K562 (cell line): ENCODE measurements around the gene DAPL1. TPM values are rescaled to one million over a fixed set of nuclear protein-coding genes. Genes with fewer than 3 reads are reported as not detected.

Experiments
- ATAC-seq: fragments of 200-7000 bp; cut with Tn5 transposase; 3 replicates; pipeline ENCODE4 v1.9.1; 2020; ENCODE audit warnings: moderate library complexity
- BruUV-seq: library from RNA; stranded (reverse); fragments of 400-500 nt; replicated peaks from 2 replicates; lab custom pipeline; 2021; lab: Mats Ljungman, UMichigan
- CTCF ChIA-PET: fragments of 300-600 bp; formaldehyde crosslinking; extraction: SDS; loops from one replicate; lab custom pipeline; 2021; ENCODE audit warnings: low intra/inter-chr PET ratio; lab: Yijun Ruan, JAX
- POLR2A ChIA-PET: fragments of 300-600, 350-650 bp; sonication (Branson Sonifier 250); formaldehyde crosslinking; extraction: SDS; loops from one replicate; lab custom pipeline; 2021; ENCODE audit warnings: antibody characterized with exemption, inconsistent platforms; lab: Yijun Ruan, JAX
- DNase-seq, 4 experiments: peaks; one replicate each; pipeline versions ENCODE4 v3.0.0 to v3.0.0-alpha.2; 2011 to 2018; ENCODE audit warnings: low spot score in 3 of 4, mixed read lengths in 3 of 4; ENCODE audit errors: extremely low read depth in 1 of 4
- FAIRE-seq: peaks from 2 replicates; lab custom pipeline; 2011; peaks lifted over from hg19 to GRCh38; lab: Jason Lieb, UNC
- H2AFZ ChIP-seq: 2 replicates; pipeline ENCODE4 v1.6.0; 2011; ENCODE audit warnings: low read depth, low read length, control low read depth, inconsistent platforms
- H3K27ac ChIP-seq: fragments of 200-600 bp; 3 replicates; pipeline ENCODE4 v1.8.0; 2011; ENCODE audit warnings: low read depth, mild to moderate bottlenecking, control low read depth, inconsistent platforms, low read length, moderate library complexity, mixed read lengths; ENCODE audit errors: extremely low read depth
- H3K27me3 ChIP-seq, 2 experiments: fragments of 300-600 bp in 1 of 2; 2 replicates in 1 of 2; 3 replicates in 1 of 2; pipeline versions ENCODE4 v1.6.0 to v1.8.0; 2011; ENCODE audit warnings: inconsistent platforms in 2 of 2, low read length in 2 of 2, mild to moderate bottlenecking in 1 of 2, mixed read lengths in 1 of 2, moderate library complexity in 1 of 2; ENCODE audit not compliant: control insufficient read depth in 2 of 2, insufficient read depth in 2 of 2
- H3K36me3 ChIP-seq: fragments of 300-600 bp; 3 replicates; pipeline ENCODE4 v1.8.0; 2011; ENCODE audit warnings: mild to moderate bottlenecking, low read length, inconsistent platforms; ENCODE audit not compliant: control insufficient read depth, insufficient read depth
- H3K4me1 ChIP-seq, 2 experiments: fragments of 200-600 bp in 1 of 2; replicated peaks in 1 of 2; 2 replicates in 1 of 2; 3 replicates in 1 of 2; pipeline versions ENCODE4 v1.5.1 to v1.8.0; 2011; ENCODE audit warnings: inconsistent platforms in 2 of 2, low read length in 2 of 2, mild to moderate bottlenecking in 1 of 2, mixed read lengths in 1 of 2, moderate library complexity in 1 of 2; ENCODE audit not compliant: control insufficient read depth in 2 of 2, insufficient read depth in 2 of 2
- H3K4me2 ChIP-seq: 2 replicates; pipeline ENCODE4 v1.6.1; 2011; ENCODE audit warnings: low read length, control low read depth, inconsistent platforms, mixed read lengths; ENCODE audit not compliant: insufficient read depth
- H3K4me3 ChIP-seq: fragments of 200-600 bp; sonication (generic), shearing (Covaris generic); 2 replicates; pipeline ENCODE4 v1.5.1; 2016; ENCODE audit warnings: control low read depth, inconsistent platforms
- H3K79me2 ChIP-seq: fragments of 200-600 bp; 3 replicates; pipeline ENCODE4 v1.8.0; 2011; ENCODE audit warnings: low read length, inconsistent platforms; ENCODE audit not compliant: control insufficient read depth, insufficient read depth
- H3K9ac ChIP-seq, 2 experiments: 2 replicates each; pipeline versions ENCODE4 v1.6.0 to v1.6.1; 2011; ENCODE audit warnings: low read depth in 2 of 2, low read length in 2 of 2, control low read depth in 1 of 2, inconsistent platforms in 1 of 2, mild to moderate bottlenecking in 1 of 2, mixed read lengths in 1 of 2; ENCODE audit not compliant: insufficient read depth in 1 of 2
- H3K9me1 ChIP-seq: one replicate; pipeline ENCODE4 v1.6.0; 2011; ENCODE audit warnings: inconsistent platforms, mild to moderate bottlenecking, low read length, moderate library complexity; ENCODE audit not compliant: control insufficient read depth, insufficient read depth
- H3K9me3 ChIP-seq: replicated peaks from 2 replicates; pipeline ENCODE4 v1.5.1; 2011; ENCODE audit warnings: low read depth, low read length, inconsistent platforms; ENCODE audit not compliant: control insufficient read depth, insufficient read depth
- H4K20me1 ChIP-seq: replicated peaks from 2 replicates; pipeline ENCODE4 v1.6.1; 2011; ENCODE audit warnings: low read length, inconsistent platforms, mixed read lengths; ENCODE audit not compliant: control insufficient read depth, insufficient read depth
- CBX1 ChIP-seq: sonication (generic); IDR thresholded peaks from 2 replicates; pipeline ENCODE4 v1.6.1; 2016; ENCODE audit warnings: antibody characterized with exemption, low read depth, mild to moderate bottlenecking
- FOXK1 ChIP-seq: sonication (generic); formaldehyde crosslinking; IDR thresholded peaks from 2 replicates; pipeline ENCODE4 v1.8.0; 2022; ENCODE audit warnings: missing genetic modification reagents, mild to moderate bottlenecking, borderline replicate concordance
- FUS ChIP-seq: fragments of 200-400 bp; formaldehyde crosslinking; optimal IDR thresholded peaks from 2 replicates; pipeline ENCODE3; 2017; ENCODE audit warnings: low read depth, low read length
- SNRNP70 ChIP-seq: fragments of 200-400 bp; formaldehyde crosslinking; optimal IDR thresholded peaks from 2 replicates; pipeline ENCODE3; 2017; ENCODE audit warnings: low read depth, low read length
- TBP ChIP-seq: optimal IDR thresholded peaks from 2 replicates; pipeline ENCODE3; 2011; ENCODE audit warnings: low read depth, low read length, improper control_type of control experiment
- WGBS: fragments of 100-300 bp; shearing (Covaris generic); methylation state at CpG from one replicate; pipeline ENCODE4 v1.1.6; 2016; ENCODE audit warnings: low coverage, mixed read lengths; ENCODE audit not compliant: insufficient coverage; ENCODE audit errors: missing lambda C conversion rate; 5-methylcytosine and 5-hydroxymethylcytosine counted together
- in situ Hi-C: fragments of 300-500 bp; cut with MboI; formaldehyde crosslinking; loops from 4 replicates; pipeline ENCODE4 v1.15.0; 2018; ENCODE audit warnings: inconsistent platforms, mixed read lengths
- intact Hi-C: fragments of 100-400 bp; cut with micrococcal nuclease; formaldehyde crosslinking; loops from 2 replicates; pipeline ENCODE4 v1.14.2; 2022
- polyA plus RNA-seq, 8 experiments: library from polyadenylated mRNA; depleted of rRNA in 4 of 8; stranded (reverse) in 5 of 8; unstranded in 3 of 8; fragments of >200 nt; fragmentation: Nextera tagmentation in 2 of 8; fragmentation: Illumina TruSeq in 1 of 8; extraction: Ambion mirVana in 2 of 8; extraction: Trizol in 1 of 8; gene quantifications; 2 replicates each; pipeline versions ENCODE4 v1.2.1 to v1.2.3, GENCODE V29; 2011 to 2014; ENCODE audit warnings: inconsistent platforms in 1 of 8, missing spikeins in 1 of 8
- total RNA-seq, 7 experiments: library from RNA; depleted of rRNA in 6 of 7; stranded (reverse); fragments of >200 nt in 6 of 7; fragmentation: Illumina TruSeq in 2 of 7; extraction: Trizol in 2 of 7; gene quantifications; 2 replicates each; pipeline versions ENCODE4 v1.2.1 to v1.2.3, GENCODE V29; 2011 to 2021; ENCODE audit warnings: low replicate concordance in 1 of 7
- TF ChIP-seq, protein P1 (sequence below): sonication (generic); formaldehyde crosslinking; IDR thresholded peaks from 2 replicates; pipeline ENCODE4 v1.8.0; 2023; ENCODE audit warnings: mild to moderate bottlenecking, missing genetic modification reagents
- TF ChIP-seq, protein P2 (sequence below), 2 experiments: fragments of 450-650 bp; IDR thresholded peaks; 2 replicates each; pipeline ENCODE4 v1.6.1; 2016; ENCODE audit warnings: mild to moderate bottlenecking in 2 of 2, borderline replicate concordance in 1 of 2, low read depth in 1 of 2, moderate library complexity in 1 of 2

DAPL1 gene
- total and polyA plus RNA-seq, 9 of the 15 experiments (the other 6 are each of a cell fraction or from before 2014, with no cell fraction given): not detected

DNA sequence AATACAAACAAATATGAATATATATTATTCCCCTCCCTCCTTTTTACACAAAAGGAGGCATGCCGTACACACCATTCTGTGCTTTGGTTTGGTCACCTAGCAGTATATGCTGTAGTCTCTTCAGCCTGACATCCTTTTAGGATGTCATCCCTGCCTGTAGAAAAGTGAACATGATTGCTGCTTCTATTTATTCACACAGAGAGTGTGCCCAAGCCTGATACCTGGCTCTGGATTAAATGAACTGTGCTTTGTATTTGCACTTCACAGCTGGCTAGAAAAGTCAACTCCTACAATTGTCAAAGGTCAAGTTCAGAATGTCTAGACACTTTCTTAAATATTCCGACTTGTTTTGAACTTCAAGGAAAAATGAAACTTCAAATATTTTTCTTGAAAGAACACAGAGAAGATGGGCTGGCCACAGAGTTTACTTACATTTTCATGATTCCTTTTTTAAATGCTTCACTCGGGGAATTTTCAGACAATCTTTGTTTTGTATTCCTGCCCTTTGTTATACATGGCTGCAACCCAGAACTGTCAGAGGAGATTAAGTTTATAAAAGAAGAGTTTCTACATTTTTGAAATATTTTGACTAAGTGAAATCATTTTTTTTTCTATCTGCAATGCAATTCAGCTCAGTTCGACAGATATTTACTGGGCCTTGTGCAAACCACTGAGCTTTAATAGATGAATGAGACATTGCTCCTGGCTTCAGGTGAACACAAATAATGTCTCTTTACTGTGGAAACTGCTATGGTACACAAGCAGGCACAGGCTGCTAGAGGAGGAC is 33.5 kb downstream of the DAPL1 start:
- ChIA-PET CTCF (no interaction called here), POLR2A (no interaction called here)
- H3K27ac ChIP-seq: no peak overlapping the region
- peaks cover 16 to 18% of the 10 kb centered on the region in 2 experiments; a peak in 4 of 5 replicates for H3K27me3 ChIP-seq
- H3K36me3 ChIP-seq: no peaks in the 10 kb centered on the region
- no peaks in the 10 kb centered on the region for H4K20me1 ChIP-seq
- whole genome bisulfite sequencing: 2% methylated on average over 4 of the region's 4 CpGs
- BruUV-seq: no TSS peak
- intact Hi-C loops (no loop called here), in situ Hi-C loops (no loop called here)
- no peak overlapping the region for H3K4me2 ChIP-seq
- FAIRE-seq (no peak), ATAC-seq (no peak), DNase-seq (no peak)
- no peak overlapping the region for H3K4me3 ChIP-seq
- no peak overlapping the region for H2AFZ ChIP-seq
- H3K9me3 ChIP-seq: no peaks in the 10 kb centered on the region
- no peaks in the 10 kb centered on the region for H3K79me2 ChIP-seq
- H3K9me1 ChIP-seq: no peaks in the 10 kb centered on the region
- no peak for TF ChIP-seq CBX1
- TF ChIP-seq TBP: no peak
- TF ChIP-seq FUS: no peak
- no peak for TF ChIP-seq SNRNP70
- no peak for TF ChIP-seq FOXK1
- TF ChIP-seq, protein P1, sequence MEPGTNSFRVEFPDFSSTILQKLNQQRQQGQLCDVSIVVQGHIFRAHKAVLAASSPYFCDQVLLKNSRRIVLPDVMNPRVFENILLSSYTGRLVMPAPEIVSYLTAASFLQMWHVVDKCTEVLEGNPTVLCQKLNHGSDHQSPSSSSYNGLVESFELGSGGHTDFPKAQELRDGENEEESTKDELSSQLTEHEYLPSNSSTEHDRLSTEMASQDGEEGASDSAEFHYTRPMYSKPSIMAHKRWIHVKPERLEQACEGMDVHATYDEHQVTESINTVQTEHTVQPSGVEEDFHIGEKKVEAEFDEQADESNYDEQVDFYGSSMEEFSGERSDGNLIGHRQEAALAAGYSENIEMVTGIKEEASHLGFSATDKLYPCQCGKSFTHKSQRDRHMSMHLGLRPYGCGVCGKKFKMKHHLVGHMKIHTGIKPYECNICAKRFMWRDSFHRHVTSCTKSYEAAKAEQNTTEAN: no peak
- TF ChIP-seq, protein P2, sequence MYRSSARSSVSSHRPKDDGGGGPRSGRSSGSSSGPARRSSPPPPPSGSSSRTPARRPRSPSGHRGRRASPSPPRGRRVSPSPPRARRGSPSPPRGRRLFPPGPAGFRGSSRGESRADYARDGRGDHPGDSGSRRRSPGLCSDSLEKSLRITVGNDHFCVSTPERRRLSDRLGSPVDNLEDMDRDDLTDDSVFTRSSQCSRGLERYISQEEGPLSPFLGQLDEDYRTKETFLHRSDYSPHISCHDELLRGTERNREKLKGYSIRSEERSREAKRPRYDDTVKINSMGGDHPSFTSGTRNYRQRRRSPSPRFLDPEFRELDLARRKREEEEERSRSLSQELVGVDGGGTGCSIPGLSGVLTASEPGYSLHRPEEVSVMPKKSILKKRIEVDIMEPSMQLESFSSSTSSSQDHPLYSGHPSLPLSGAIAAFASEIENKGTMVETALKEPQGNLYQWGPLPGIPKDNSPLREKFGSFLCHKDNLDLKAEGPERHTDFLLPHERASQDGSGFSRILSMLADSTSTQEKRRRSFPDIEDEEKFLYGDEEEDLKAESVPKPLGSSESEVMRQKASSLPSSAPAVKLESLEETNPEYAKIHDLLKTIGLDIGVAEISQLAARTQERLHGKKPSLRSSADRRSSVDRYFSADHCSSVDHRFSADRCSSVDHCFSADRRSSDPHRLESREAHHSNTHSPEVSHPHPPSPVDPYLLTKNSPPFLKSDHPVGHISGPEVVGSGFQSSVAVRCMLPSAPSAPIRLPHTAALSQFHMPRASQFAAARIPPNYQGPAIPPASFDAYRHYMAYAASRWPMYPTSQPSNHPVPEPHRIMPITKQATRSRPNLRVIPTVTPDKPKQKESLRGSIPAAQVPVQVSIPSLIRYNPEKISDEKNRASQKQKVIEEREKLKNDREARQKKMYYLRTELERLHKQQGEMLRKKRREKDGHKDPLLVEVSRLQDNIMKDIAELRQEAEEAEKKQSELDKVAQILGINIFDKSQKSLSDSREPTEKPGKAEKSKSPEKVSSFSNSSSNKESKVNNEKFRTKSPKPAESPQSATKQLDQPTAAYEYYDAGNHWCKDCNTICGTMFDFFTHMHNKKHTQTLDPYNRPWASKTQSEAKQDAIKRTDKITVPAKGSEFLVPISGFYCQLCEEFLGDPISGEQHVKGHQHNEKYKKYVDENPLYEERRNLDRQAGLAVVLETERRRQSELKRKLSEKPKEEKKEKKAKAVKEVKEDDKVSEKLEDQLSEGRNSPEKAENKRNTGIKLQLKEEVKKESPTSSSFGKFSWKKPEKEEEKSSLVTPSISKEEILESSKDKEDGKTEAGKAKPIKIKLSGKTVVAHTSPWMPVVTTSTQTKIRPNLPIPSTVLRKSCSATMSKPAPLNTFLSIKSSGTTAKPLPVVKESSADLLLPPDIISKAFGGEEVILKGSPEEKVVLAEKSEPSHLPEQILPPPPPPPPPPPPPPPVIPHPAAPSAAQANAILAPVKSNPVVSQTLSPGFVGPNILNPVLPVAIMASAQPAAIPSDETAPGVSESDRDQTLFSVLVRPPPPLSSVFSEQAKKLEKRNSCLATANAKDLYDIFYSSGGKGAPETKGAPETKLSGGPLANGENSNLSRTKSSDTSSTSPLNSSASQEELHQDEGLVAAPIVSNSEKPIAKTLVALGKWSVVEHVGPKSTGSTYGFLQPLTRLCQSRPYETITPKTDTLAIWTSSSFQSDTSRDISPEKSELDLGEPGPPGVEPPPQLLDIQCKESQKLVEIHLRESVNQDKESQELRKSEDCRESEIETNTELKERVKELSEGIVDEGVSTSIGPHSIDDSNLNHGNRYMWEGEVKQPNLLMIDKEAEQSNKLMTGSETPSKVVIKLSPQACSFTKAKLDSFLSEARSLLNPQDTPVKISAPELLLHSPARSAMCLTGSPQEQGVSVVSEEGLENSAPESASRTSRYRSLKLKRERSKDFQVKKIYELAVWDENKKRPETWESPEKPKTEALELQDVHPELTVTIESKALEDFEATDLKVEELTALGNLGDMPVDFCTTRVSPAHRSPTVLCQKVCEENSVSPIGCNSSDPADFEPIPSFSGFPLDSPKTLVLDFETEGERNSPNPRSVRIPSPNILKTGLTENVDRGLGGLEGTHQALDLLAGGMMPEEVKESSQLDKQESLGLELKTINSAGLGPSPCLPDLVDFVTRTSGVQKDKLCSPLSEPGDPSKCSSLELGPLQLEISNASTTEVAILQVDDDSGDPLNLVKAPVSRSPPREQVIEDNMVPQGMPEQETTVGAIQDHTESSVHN (IDR thresholded peaks at IDR 0.05; ENCODE audit: borderline replicate concordance in 1 of 2, low read depth in 1 of 2): no peak
- TF ChIP-seq, all 486 proteins: peak for 0
- H3K9ac ChIP-seq: no peak overlapping the region
- H3K4me1 ChIP-seq: no peaks in the 10 kb centered on the region
